DOHH2 (cell line): ENCODE data around the gene ANXA2.

Experiments
- EZH2phosphoT487 ChIP-seq: fragments of 200-600 bp; sonication (generic); IDR thresholded peaks from 2 replicates; pipeline ENCODE4 v1.6.1; 2017; ENCODE audit warnings: borderline replicate concordance, mild to moderate bottlenecking, antibody characterized with exemption, low read length, moderate library complexity, mixed read lengths
- TF ChIP-seq, protein P1 (sequence below): fragments of 200-600 bp; sonication (generic); IDR thresholded peaks from one replicate; pipeline ENCODE4 v1.5.1; 2014; ENCODE audit warnings: antibody characterized with exemption, mild to moderate bottlenecking, low read depth, low read length; ENCODE audit not compliant: poor library complexity, severe bottlenecking

DNA sequence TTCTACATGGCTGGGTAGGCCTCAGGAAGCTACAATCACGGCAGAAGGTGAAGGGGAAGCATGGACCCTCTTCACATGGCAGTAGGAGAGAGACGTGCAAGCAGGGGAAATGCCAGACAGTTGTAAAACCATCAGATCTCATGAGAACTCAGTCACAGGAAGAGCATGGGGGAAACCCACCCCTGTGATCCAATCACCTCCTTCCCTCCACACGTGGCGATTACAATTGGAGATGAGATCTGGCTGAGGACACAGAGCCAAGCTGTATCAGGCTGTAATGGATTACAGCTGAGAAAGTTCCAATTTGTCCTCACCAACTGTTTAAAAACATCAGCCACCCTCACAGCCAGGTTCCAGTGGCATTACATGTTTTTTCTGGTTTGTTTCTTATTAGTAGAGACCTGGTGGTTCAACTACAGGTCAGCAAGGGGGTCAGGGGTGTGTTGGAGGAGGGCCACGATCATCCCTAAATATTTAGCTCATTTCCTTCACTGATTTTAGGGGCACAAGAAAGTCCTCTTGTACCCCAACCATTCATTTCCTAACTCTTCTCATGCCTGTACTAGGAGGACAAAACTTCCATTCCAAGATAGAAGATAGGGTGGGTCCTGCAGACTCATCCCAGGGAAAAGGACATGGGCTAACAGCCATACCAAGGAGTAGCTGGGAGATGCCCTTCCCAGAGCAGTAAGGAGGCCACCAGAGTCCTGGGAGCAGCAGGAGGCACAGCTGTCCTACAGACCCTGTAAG is 54.4 kb downstream of the ANXA2 start:
- TF ChIP-seq, protein P1, sequence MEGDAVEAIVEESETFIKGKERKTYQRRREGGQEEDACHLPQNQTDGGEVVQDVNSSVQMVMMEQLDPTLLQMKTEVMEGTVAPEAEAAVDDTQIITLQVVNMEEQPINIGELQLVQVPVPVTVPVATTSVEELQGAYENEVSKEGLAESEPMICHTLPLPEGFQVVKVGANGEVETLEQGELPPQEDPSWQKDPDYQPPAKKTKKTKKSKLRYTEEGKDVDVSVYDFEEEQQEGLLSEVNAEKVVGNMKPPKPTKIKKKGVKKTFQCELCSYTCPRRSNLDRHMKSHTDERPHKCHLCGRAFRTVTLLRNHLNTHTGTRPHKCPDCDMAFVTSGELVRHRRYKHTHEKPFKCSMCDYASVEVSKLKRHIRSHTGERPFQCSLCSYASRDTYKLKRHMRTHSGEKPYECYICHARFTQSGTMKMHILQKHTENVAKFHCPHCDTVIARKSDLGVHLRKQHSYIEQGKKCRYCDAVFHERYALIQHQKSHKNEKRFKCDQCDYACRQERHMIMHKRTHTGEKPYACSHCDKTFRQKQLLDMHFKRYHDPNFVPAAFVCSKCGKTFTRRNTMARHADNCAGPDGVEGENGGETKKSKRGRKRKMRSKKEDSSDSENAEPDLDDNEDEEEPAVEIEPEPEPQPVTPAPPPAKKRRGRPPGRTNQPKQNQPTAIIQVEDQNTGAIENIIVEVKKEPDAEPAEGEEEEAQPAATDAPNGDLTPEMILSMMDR = no peak
- TF ChIP-seq EZH2phosphoT487 = no peak
